Lung (tissue), 12 donors: ENCODE data around the gene TAX1BP1. TPM values are rescaled to one million over a fixed set of nuclear protein-coding genes. Genes with fewer than 3 reads are reported as not detected.

Source experiments
- ATAC-seq: fragments of 200-7000 bp; cut with Tn5 transposase; one replicate; pipeline ENCODE4 v1.9.1; 2020; ENCODE audit warnings: moderate number of reproducible peaks; ENCODE audit not compliant: insufficient read depth, low FRiP score
- DNase-seq, 3 donors: peaks; one replicate each; pipeline ENCODE4 v3.0.0-alpha.2; 2013 to 2017
- H3K27ac ChIP-seq, 2 donors: one replicate each; pipeline ENCODE4 v1.5.1; 2013; ENCODE audit warnings: mild to moderate bottlenecking in 2 of 2, moderate library complexity in 2 of 2, control low read depth in 1 of 2, inconsistent platforms in 1 of 2, low read depth in 1 of 2, low read length in 1 of 2
- H3K27me3 ChIP-seq, 3 donors: one replicate each; pipeline ENCODE4 v1.5.1; 2013; ENCODE audit warnings: low read length in 2 of 3; ENCODE audit not compliant: control insufficient read depth in 3 of 3, insufficient read depth in 3 of 3
- H3K36me3 ChIP-seq, 4 donors: one replicate each; pipeline ENCODE4 v1.5.1; 2013; ENCODE audit warnings: low read length in 4 of 4, mild to moderate bottlenecking in 1 of 4, moderate library complexity in 1 of 4; ENCODE audit not compliant: control insufficient read depth in 4 of 4, insufficient read depth in 4 of 4
- H3K4me1 ChIP-seq, 5 donors: one replicate each; pipeline ENCODE4 v1.5.1; 2013; ENCODE audit warnings: low read length in 5 of 5, mild to moderate bottlenecking in 2 of 5, moderate library complexity in 1 of 5; ENCODE audit not compliant: control insufficient read depth in 5 of 5, insufficient read depth in 5 of 5
- H3K4me3 ChIP-seq: one replicate; pipeline ENCODE4 v1.5.1; 2013; ENCODE audit warnings: mild to moderate bottlenecking, control low read depth, moderate library complexity
- H3K9ac ChIP-seq, 2 donors: one replicate each; pipeline ENCODE4 v1.5.1; 2013; ENCODE audit warnings: low read length in 2 of 2, control low read depth in 1 of 2; ENCODE audit not compliant: insufficient read depth in 1 of 2
- H3K9me3 ChIP-seq, 4 donors: one replicate each; pipeline ENCODE4 v1.5.1; 2013; ENCODE audit warnings: low read length in 3 of 4, mild to moderate bottlenecking in 1 of 4, moderate library complexity in 1 of 4; ENCODE audit not compliant: control insufficient read depth in 4 of 4, insufficient read depth in 3 of 4
- CTCF ChIP-seq: IDR thresholded peaks from 2 replicates; pipeline ENCODE4 v1.5.1; 2012; ENCODE audit warnings: mild to moderate bottlenecking; ENCODE audit errors: control extremely low read depth, extremely low read depth
- WGBS, 2 donors: extraction: QIAGEN DNeasy Blood & Tissue Kit; methylation state at CpG; one replicate each; pipeline ENCODE4 v1.1.7; 2013; 5-methylcytosine and 5-hydroxymethylcytosine counted together
- polyA plus RNA-seq, 2 donors: library from polyadenylated mRNA; stranded (reverse); fragments of 200-250 nt; gene quantifications; one replicate each; pipeline ENCODE4 v1.2.1, GENCODE V29; 2013
- total RNA-seq, 2 donors: library from RNA; depleted of rRNA in 1 of 2; stranded (reverse); fragments of >200 nt in 1 of 2; gene quantifications; one replicate each; pipeline ENCODE4 v1.2.1, GENCODE V29; 2014 to 2021
- donor health status: control.
- donor health status: control.
- donor health status: Bipolar disorder and iron deficiency.
- donor health status: healthy.
- donor health status: DM: yes; HTN: yes; CAD: no.

The TAX1BP1 gene
- total and polyA plus RNA-seq, 4 donors = 61.4 to 137 (median 83.0) TPM

- Histone ChIP-seq H3K4me3 (no peak overlapping the region), H3K27ac (no peak overlapping the region), H3K4me1 (peaks cover 0 to 16% (median 8%) of the 10 kb centered on the region in 5 donors), H3K9ac (no peak overlapping the region), H3K27me3 (no peaks in the 10 kb centered on the region), H3K36me3 (no peaks in the 10 kb centered on the region), H3K9me3 (no peaks in the 10 kb centered on the region)
- ATAC-seq = no peak
- DNase-seq = no peak
- TF ChIP-seq CTCF = no peak
- 98% methylated on average over 2 of the region's 2 CpGs for WGBS, 2 donors
Measured at GRCh38 chr7:27875832-27876231, 135.9 kb downstream of the TAX1BP1 start.

- peaks cover 0 to 14% (median 6%) of the 10 kb centered on the region in 5 donors for H3K4me1 ChIP-seq
Measured at GRCh38 chr7:27876756-27877155, 136.8 kb downstream of the TAX1BP1 start.

More at GRCh38 chr7:27876756-27877155, 136.8 kb downstream of the TAX1BP1 start:
- Histone ChIP-seq H3K36me3 (peaks cover 0 to 2% (median 0%) of the 10 kb centered on the region in 4 donors), H3K27me3 (no peaks in the 10 kb centered on the region), H3K4me3 (no peak overlapping the region), H3K9ac (no peak overlapping the region), H3K27ac (no peak overlapping the region), H3K9me3 (no peaks in the 10 kb centered on the region)
- 92 to 97% methylated on average over 8 of the region's 8 CpGs for WGBS, 2 donors
- TF ChIP-seq CTCF = no peak
- ATAC-seq = no peak
- DNase-seq = no peak

Other genes with a start within 250 kb of the TAX1BP1 start
- 10 to 100 TPM; 18.8 to 39.2 TPM for gene HIBADH, start 77.3 kb upstream of the TAX1BP1 start, total RNA-seq
- 10 to 100 TPM; 13.7 to 16.0 TPM for gene HIBADH, start 77.3 kb upstream of the TAX1BP1 start, polyA plus RNA-seq